ENCODE data around the gene UQCRC2.
"Not testable (repeated sequence)": the region's sequence is repeated elsewhere in the genome, so short reads cannot be mapped to it uniquely, and the experiment has no call there.

UQCRC2 gene

GRCh38 chr16:21952793-21953540 lies at the start of gene UQCRC2:
TSS of gene UQCRC2 (plus strand) at chr16:21953361. CDS start at chr16:21953424, 63 bp downstream.
- DNase-seq, result peak; percentile 85

- DNase-seq, result not testable (repeated sequence)
These were observed 20.5 kb upstream of the UQCRC2 start for GRCh38 chr16:21932650-21933049.

- not testable (repeated sequence) for DNase-seq
These were observed 19.8 kb upstream of the UQCRC2 start for GRCh38 chr16:21933316-21933715.

GRCh38 chr16:21933790-21934189 lies 19.4 kb upstream of the UQCRC2 start:
- DNase-seq, result not testable (repeated sequence)

GRCh38 chr16:21936216-21936615 lies 16.9 kb upstream of the UQCRC2 start:
- DNase-seq, result not testable (repeated sequence)

- DNase-seq, result no peak
These were observed 15.8 kb upstream of the UQCRC2 start for GRCh38 chr16:21937336-21937829.

- no peak for DNase-seq
These were observed 12.6 kb upstream of the UQCRC2 start for GRCh38 chr16:21940570-21940969.

GRCh38 chr16:21943571-21943970 lies 9.6 kb upstream of the UQCRC2 start:
- DNase-seq, result no peak

GRCh38 chr16:21946889-21947635 lies 6.1 kb upstream of the UQCRC2 start:
- peak; percentile 15 for DNase-seq

GRCh38 chr16:21949713-21950260 lies 3.4 kb upstream of the UQCRC2 start:
- DNase-seq, result no peak

GRCh38 chr16:21950782-21951521 lies 2.2 kb upstream of the UQCRC2 start:
- DNase-seq, result no peak

- DNase-seq, result peak; percentile 75
These were observed 945 bp upstream of the UQCRC2 start for GRCh38 chr16:21952040-21952792.

GRCh38 chr16:21953541-21953902 lies 361 bp downstream of the UQCRC2 start:
- DNase-seq, result no peak

GRCh38 chr16:21957714-21958346 lies 4.7 kb downstream of the UQCRC2 start:
- DNase-seq, result no peak

- no peak for DNase-seq
These were observed 5.9 kb downstream of the UQCRC2 start for GRCh38 chr16:21959050-21959449.

- DNase-seq, result no peak
These were observed 9.3 kb downstream of the UQCRC2 start for GRCh38 chr16:21962475-21962874.

GRCh38 chr16:21963887-21964286 lies 10.7 kb downstream of the UQCRC2 start:
- no peak for DNase-seq

- no peak for DNase-seq
These were observed 11.2 kb downstream of the UQCRC2 start for GRCh38 chr16:21964353-21964752.

GRCh38 chr16:21971856-21972255 lies 18.7 kb downstream of the UQCRC2 start:
- DNase-seq, result no peak

- DNase-seq, result no peak
These were observed 20.8 kb downstream of the UQCRC2 start for GRCh38 chr16:21973945-21974344.

- DNase-seq, result no peak
These were observed 26.9 kb downstream of the UQCRC2 start for GRCh38 chr16:21980032-21980431.

- DNase-seq, result no peak
These were observed 28.9 kb downstream of the UQCRC2 start for GRCh38 chr16:21982108-21982507.

All from stimulated activated CD4-positive, alpha-beta T cell treated with anti-CD3 and anti-CD28 coated beads, Interleukin-4, amount 100 ng/mL, for 1 hour (primary cell).